GM12878 (cell line): Measurements from ENCODE around the gene ANKRD34A. TPM values are rescaled to one million over a fixed set of nuclear protein-coding genes. Genes with fewer than 3 reads are reported as not detected.

ENCODE experiments used
- ATAC-seq: fragments of 200-7000 bp; cut with Tn5 transposase; 3 replicates; pipeline ENCODE4 v1.9.1; 2020; ENCODE audit warnings: mild to moderate bottlenecking, moderate library complexity
- BruUV-seq: library from RNA; stranded (reverse); fragments of 400-500 nt; replicated peaks from 2 replicates; lab custom pipeline; 2021; lab: Mats Ljungman, UMichigan
- CTCF ChIA-PET: fragments of 300-600 bp; sonication (Branson Sonifier 250); formaldehyde crosslinking; extraction: SDS; loops from one replicate; lab custom pipeline; 2021; ENCODE audit warnings: inconsistent platforms; lab: Yijun Ruan, JAX
- POLR2A ChIA-PET: fragments of 350-600 bp; formaldehyde crosslinking; extraction: SDS; loops from one replicate; lab custom pipeline; 2021; ENCODE audit warnings: inconsistent platforms; lab: Charles Lee
- RAD21 ChIA-PET: fragments of 300-600 bp; sonication (Branson Sonifier 250); formaldehyde crosslinking; loops from one replicate; lab custom pipeline; 2023; ENCODE audit warnings: antibody characterized with exemption; ENCODE audit not compliant: unreplicated experiment; lab: Charles Lee
- SMC1A ChIA-PET: fragments of 300-600 bp; sonication (Branson Sonifier 250); formaldehyde crosslinking; loops from one replicate; lab custom pipeline; 2023; ENCODE audit not compliant: unreplicated experiment, uncharacterized antibody; lab: Charles Lee
- DNase-seq: peaks from one replicate; pipeline ENCODE4 v3.0.0-alpha.2; 2011; ENCODE audit warnings: low read depth, low spot score
- FAIRE-seq: peaks from 3 replicates; lab custom pipeline; 2011; peaks lifted over from hg19 to GRCh38; lab: Jason Lieb, UNC
- H2AFZ ChIP-seq: 2 replicates; pipeline ENCODE4 v1.6.0; 2011; ENCODE audit warnings: low read depth, low read length, control low read depth; ENCODE audit not compliant: control insufficient read depth
- H3K27ac ChIP-seq: 2 replicates; pipeline ENCODE4 v1.5.1; 2011; ENCODE audit warnings: control low read depth; ENCODE audit not compliant: control insufficient read depth, insufficient read depth
- H3K27me3 ChIP-seq, 2 experiments: replicated peaks in 1 of 2; 2 replicates each; pipeline versions ENCODE4 v1.6.0 to v1.6.1; 2011; ENCODE audit warnings: low read length in 1 of 2; ENCODE audit not compliant: control insufficient read depth in 2 of 2, insufficient read depth in 2 of 2
- H3K36me3 ChIP-seq, 2 experiments: 2 replicates each; pipeline ENCODE4 v1.5.1; 2011; ENCODE audit warnings: low read length in 1 of 2; ENCODE audit not compliant: control insufficient read depth in 2 of 2, insufficient read depth in 2 of 2
- H3K4me1 ChIP-seq: 2 replicates; pipeline ENCODE4 v1.6.1; 2011; ENCODE audit warnings: mild to moderate bottlenecking, low read length, moderate library complexity, mixed read lengths; ENCODE audit not compliant: control insufficient read depth, insufficient read depth
- H3K4me2 ChIP-seq: 2 replicates; pipeline ENCODE4 v1.6.0; 2011; ENCODE audit warnings: control low read depth; ENCODE audit not compliant: control insufficient read depth, insufficient read depth
- H3K4me3 ChIP-seq: fragments of 200-600 bp; sonication (generic); 2 replicates; pipeline ENCODE4 v1.5.1; 2016
- H3K79me2 ChIP-seq: 2 replicates; pipeline ENCODE4 v1.6.0; 2011; ENCODE audit warnings: low read length; ENCODE audit not compliant: control insufficient read depth, insufficient read depth
- H3K9ac ChIP-seq: 2 replicates; pipeline ENCODE4 v1.8.0; 2011; ENCODE audit warnings: low read length, control low read depth, mixed read lengths; ENCODE audit not compliant: control insufficient read depth, insufficient read depth
- H3K9me3 ChIP-seq: replicated peaks from 3 replicates; pipeline ENCODE4 v1.5.1; 2011; ENCODE audit warnings: mild to moderate bottlenecking, low read length; ENCODE audit not compliant: control insufficient read depth, insufficient read depth
- H4K20me1 ChIP-seq: 2 replicates; pipeline ENCODE4 v1.6.0; 2011; ENCODE audit not compliant: control insufficient read depth, insufficient read depth
- BCL3 ChIP-seq: IDR thresholded peaks from 2 replicates; pipeline ENCODE4 v1.6.1; 2011; ENCODE audit warnings: borderline replicate concordance, low read depth, mild to moderate bottlenecking, moderate library complexity, low read length; ENCODE audit not compliant: insufficient read depth, poor library complexity, severe bottlenecking
- BMI1 ChIP-seq: fragments of 450-650 bp; IDR thresholded peaks from 2 replicates; pipeline ENCODE4 v1.6.1; 2016; ENCODE audit warnings: mild to moderate bottlenecking, moderate library complexity, borderline replicate concordance
- CBFB ChIP-seq: IDR thresholded peaks from 2 replicates; pipeline ENCODE4 v1.6.1; 2016; ENCODE audit warnings: antibody characterized with exemption, low read depth
- FOXK2 ChIP-seq: fragments of 450-650 bp; IDR thresholded peaks from 2 replicates; pipeline ENCODE4 v1.6.1; 2017; ENCODE audit warnings: mild to moderate bottlenecking, moderate library complexity
- GABPA ChIP-seq: IDR thresholded peaks from 2 replicates; pipeline ENCODE4 v1.6.1; 2014; ENCODE audit warnings: antibody characterized with exemption, low read depth, mild to moderate bottlenecking, inconsistent platforms
- HDAC6 ChIP-seq: fragments of 200-600 bp; sonication (generic); IDR thresholded peaks from one replicate; pipeline ENCODE4 v1.8.0; 2017; ENCODE audit warnings: antibody characterized with exemption; ENCODE audit not compliant: unreplicated experiment
- MLLT1 ChIP-seq: fragments of 450-650 bp; IDR thresholded peaks from 2 replicates; pipeline ENCODE4 v1.6.1; 2016; ENCODE audit warnings: mild to moderate bottlenecking
- PML ChIP-seq: IDR thresholded peaks from 2 replicates; pipeline ENCODE4 v1.6.1; 2012; ENCODE audit warnings: low read length, inconsistent platforms
- POLR2AphosphoS2 ChIP-seq: IDR thresholded peaks from 2 replicates; pipeline ENCODE4 v1.6.1; 2011; ENCODE audit warnings: low read depth, mild to moderate bottlenecking, low read length, improper control_type of control experiment, moderate library complexity
- SREBF2 ChIP-seq: IDR thresholded peaks from 2 replicates; pipeline ENCODE4 v1.6.1; 2012; ENCODE audit warnings: mild to moderate bottlenecking, low read length
- TAF1 ChIP-seq: IDR thresholded peaks from 2 replicates; pipeline ENCODE4 v1.6.1; 2011; ENCODE audit warnings: mild to moderate bottlenecking, low read depth, low read length, borderline replicate concordance
- TBL1XR1 ChIP-seq: IDR thresholded peaks from 2 replicates; pipeline ENCODE4 v1.6.1; 2012; ENCODE audit warnings: low read depth, low read length, improper control_type of control experiment
- ZNF217 ChIP-seq: fragments of 450-650 bp; IDR thresholded peaks from 2 replicates; pipeline ENCODE4 v1.6.1; 2017; ENCODE audit warnings: antibody characterized with exemption, mild to moderate bottlenecking
- ZNF592 ChIP-seq: fragments of 450-650 bp; IDR thresholded peaks from 2 replicates; pipeline ENCODE4 v1.6.1; 2017; ENCODE audit warnings: mild to moderate bottlenecking, moderate library complexity
- in situ Hi-C: fragments of 300-500 bp; cut with MboI; formaldehyde crosslinking; loops from 9 replicates; pipeline ENCODE4 v1.14.3; 2018; ENCODE audit warnings: mixed read lengths
- intact Hi-C: fragments of 100-400 bp; cut with micrococcal nuclease; formaldehyde crosslinking; loops from one replicate; pipeline ENCODE4 v1.14.2; 2022; ENCODE audit not compliant: unreplicated experiment
- polyA plus RNA-seq, 11 experiments: library from polyadenylated mRNA; depleted of rRNA in 4 of 11; unstranded in 6 of 11; stranded (reverse) in 5 of 11; fragments of >200 nt; fragmentation: Nextera tagmentation in 4 of 11; fragmentation: Illumina TruSeq in 1 of 11; extraction: Ambion mirVana in 4 of 11; extraction: Trizol in 1 of 11; gene quantifications; 1 replicate in 1 of 11; 2 replicates in 10 of 11; pipeline versions ENCODE4 v1.2.1 to v1.2.3, GENCODE V29; 2011 to 2016; ENCODE audit warnings: inconsistent platforms in 2 of 11, missing spikeins in 2 of 11, low read depth in 1 of 11
- total RNA-seq, 4 experiments: library from RNA; depleted of rRNA in 3 of 4; stranded (reverse); fragments of >200 nt in 3 of 4; fragmentation: Illumina TruSeq in 1 of 4; extraction: Trizol in 1 of 4; gene quantifications; 2 replicates each; pipeline versions ENCODE4 v1.2.1 to v1.2.3, GENCODE V29; 2013 to 2021

ANKRD34A gene
- total and polyA plus RNA-seq, 10 of the 15 experiments (the other 5 are each of a cell fraction or from before 2014, with no cell fraction given), result 0.40 to 3.5 (median 1.6) TPM

- TF ChIP-seq ZNF217 (no peak), FOXK2 (no peak), HDAC6 (no peak), TAF1 (no peak), GABPA (no peak), MLLT1 (no peak), SREBF2 (no peak), BMI1 (no peak)
Measured at GRCh38 chr1:145936247-145936646, 28.1 kb downstream of the ANKRD34A start (continued).

- CTCF ChIA-PET, result interaction anchor here (0.6 kb wide), 1 partner anchor 97 kb away, joined by 3 read pairs; no protein-coding TSS in a partner anchor
- no TSS peak for BruUV-seq
- TF ChIP-seq FOXK2, result no peak
- no peak for TF ChIP-seq PML
- TF ChIP-seq TBL1XR1, result no peak
- no peak for TF ChIP-seq POLR2AphosphoS2
- no peak for TF ChIP-seq CBFB
- no peak for TF ChIP-seq BCL3
- TF ChIP-seq ZNF592, result no peak
- TF ChIP-seq, all 136 proteins: peak for 0
- no peak overlapping the region for H3K4me3 ChIP-seq
- H3K27ac ChIP-seq, result no peak overlapping the region
- ATAC-seq (no peak), DNase-seq (no peak), FAIRE-seq (no peak)
- no peak overlapping the region for H3K4me2 ChIP-seq
- no peaks in the 10 kb centered on the region for H4K20me1 ChIP-seq
- ChIA-PET POLR2A (interaction anchor here (0.6 kb wide), 1 partner anchor 8 kb away, joined by 3 read pairs; no protein-coding TSS in a partner anchor), RAD21 (no interaction called here), SMC1A (interaction anchor here (1.2 to 3.6 kb wide), 2 partner anchors 23 to 32 kb away, joined by 3 to 9 read pairs; partner anchors contain the start of gene LIX1L)
- H3K79me2 ChIP-seq, result no peaks in the 10 kb centered on the region
- H2AFZ ChIP-seq, result no peak overlapping the region
- H3K27me3 ChIP-seq, result no peaks in the 10 kb centered on the region
- H3K36me3 ChIP-seq, result peaks cover 0 to 7% of the 10 kb centered on the region in 2 experiments; a peak in 2 of 4 replicates
- intact Hi-C loops (no loop called here), in situ Hi-C loops (no loop called here)
- H3K9me3 ChIP-seq, result no peaks in the 10 kb centered on the region
- no peaks in the 10 kb centered on the region for H3K4me1 ChIP-seq
- no peak overlapping the region for H3K9ac ChIP-seq
Measured at GRCh38 chr1:145935708-145936107, 28.7 kb downstream of the ANKRD34A start.
